A673 (cell line): ENCODE measurements around the gene TMEM54. TPM values are rescaled to one million over a fixed set of nuclear protein-coding genes. Genes with fewer than 3 reads are reported as not detected.

Source experiments
- BruUV-seq: library from RNA; stranded (reverse); fragments of 400-500 nt; replicated peaks from 2 replicates; lab custom pipeline; 2021; lab: Mats Ljungman, UMichigan
- CTCF ChIA-PET: fragments of 300-600 bp; sonication (Branson Sonifier 250); formaldehyde crosslinking; loops from one replicate; lab custom pipeline; 2022; ENCODE audit warnings: antibody characterized with exemption; lab: Charles Lee
- POLR2A ChIA-PET: fragments of 300-600 bp; sonication (Branson Sonifier 250); formaldehyde crosslinking; loops from one replicate; lab custom pipeline; 2022; ENCODE audit warnings: antibody characterized with exemption; ENCODE audit not compliant: low non-redundant PET; lab: Charles Lee
- DNase-seq: peaks from one replicate; pipeline ENCODE4 v3.0.0-alpha.2; 2015; ENCODE audit warnings: low spot score
- H3K27ac ChIP-seq: fragments of 200-600 bp; sonication (generic); 2 replicates; pipeline ENCODE4 v1.5.1; 2016; ENCODE audit warnings: mixed run types, low read depth, mild to moderate bottlenecking, mixed read lengths, antibody characterized with exemption, low read length; ENCODE audit not compliant: poor library complexity, severe bottlenecking
- H3K27me3 ChIP-seq: fragments of 200-600 bp; sonication (generic); replicated peaks from 2 replicates; pipeline ENCODE4 v1.6.1; 2017; ENCODE audit warnings: mixed run types, low read depth, mild to moderate bottlenecking, mixed read lengths, antibody characterized with exemption, low read length; ENCODE audit not compliant: insufficient read depth, poor library complexity
- H3K36me3 ChIP-seq: fragments of 200-600 bp; sonication (generic); 2 replicates; pipeline ENCODE4 v1.6.1; 2016; ENCODE audit warnings: mixed run types, mild to moderate bottlenecking, mixed read lengths, antibody characterized with exemption, low read length; ENCODE audit not compliant: insufficient read depth, poor library complexity, severe bottlenecking
- H3K4me1 ChIP-seq: fragments of 200-600 bp; sonication (generic); 2 replicates; pipeline ENCODE4 v1.6.1; 2017; ENCODE audit warnings: mixed run types, mild to moderate bottlenecking, mixed read lengths, antibody characterized with exemption, low read length; ENCODE audit not compliant: insufficient read depth, poor library complexity, severe bottlenecking
- H3K4me3 ChIP-seq: fragments of 200-600 bp; sonication (generic); 2 replicates; pipeline ENCODE4 v1.5.1; 2016; ENCODE audit warnings: low read depth, mixed run types, mild to moderate bottlenecking, mixed read lengths, low read length; ENCODE audit not compliant: poor library complexity, severe bottlenecking
- H3K9me3 ChIP-seq: fragments of 200-600 bp; sonication (generic); 2 replicates; pipeline ENCODE4 v1.6.1; 2016; ENCODE audit warnings: mixed run types, low read depth, mild to moderate bottlenecking, mixed read lengths, antibody characterized with exemption, low read length; ENCODE audit not compliant: poor library complexity, severe bottlenecking
- EZH2 ChIP-seq: fragments of 200-600 bp; sonication (generic); IDR thresholded peaks from 2 replicates; pipeline ENCODE4 v1.6.1; 2017; ENCODE audit warnings: borderline replicate concordance, low read depth, mild to moderate bottlenecking, mixed read lengths, antibody characterized with exemption, low read length; ENCODE audit not compliant: poor library complexity, severe bottlenecking
- intact Hi-C: fragments of 100-400 bp; cut with micrococcal nuclease; formaldehyde crosslinking; loops from one replicate; pipeline ENCODE4 v1.10.0; 2022; ENCODE audit not compliant: unreplicated experiment
- total RNA-seq: library from RNA; stranded (reverse); gene quantifications from 2 replicates; pipeline ENCODE4 v1.2.3, GENCODE V29; 2021
- TF ChIP-seq, protein P1 (sequence below): fragments of 300-800, 200-600 bp; sonication (generic); conservative IDR thresholded peaks from 2 replicates; pipeline ENCODE4 v1.5.1; 2017; ENCODE audit warnings: low read depth, mild to moderate bottlenecking, antibody characterized with exemption, low read length, moderate library complexity, mixed read lengths

The TMEM54 gene
- total RNA-seq, 1 experiment from 2014 or later: 3.2 TPM

DNA sequence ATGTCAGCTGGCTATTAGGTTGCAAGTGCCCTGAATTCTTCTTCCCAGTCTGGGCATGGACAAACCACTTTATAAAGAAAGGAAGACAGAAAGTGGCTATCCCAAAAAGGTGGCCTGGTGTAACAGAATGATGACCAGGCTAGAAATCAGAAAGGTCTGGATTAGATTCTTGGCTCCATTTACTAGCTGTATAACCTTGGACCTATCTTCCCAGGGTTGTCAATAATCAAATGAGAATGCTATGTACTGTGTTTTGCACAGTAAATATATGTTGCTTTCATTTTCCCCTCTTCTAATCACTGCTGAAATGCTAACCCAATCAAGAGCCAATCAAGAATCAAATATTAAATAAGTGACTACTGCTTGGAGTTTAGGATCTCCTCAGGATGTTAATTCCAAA, 43.0 kb upstream of the TMEM54 start:
- BruUV-seq: no TSS peak
- no peak for DNase-seq
- TF ChIP-seq EZH2: no peak
- TF ChIP-seq, protein P1, sequence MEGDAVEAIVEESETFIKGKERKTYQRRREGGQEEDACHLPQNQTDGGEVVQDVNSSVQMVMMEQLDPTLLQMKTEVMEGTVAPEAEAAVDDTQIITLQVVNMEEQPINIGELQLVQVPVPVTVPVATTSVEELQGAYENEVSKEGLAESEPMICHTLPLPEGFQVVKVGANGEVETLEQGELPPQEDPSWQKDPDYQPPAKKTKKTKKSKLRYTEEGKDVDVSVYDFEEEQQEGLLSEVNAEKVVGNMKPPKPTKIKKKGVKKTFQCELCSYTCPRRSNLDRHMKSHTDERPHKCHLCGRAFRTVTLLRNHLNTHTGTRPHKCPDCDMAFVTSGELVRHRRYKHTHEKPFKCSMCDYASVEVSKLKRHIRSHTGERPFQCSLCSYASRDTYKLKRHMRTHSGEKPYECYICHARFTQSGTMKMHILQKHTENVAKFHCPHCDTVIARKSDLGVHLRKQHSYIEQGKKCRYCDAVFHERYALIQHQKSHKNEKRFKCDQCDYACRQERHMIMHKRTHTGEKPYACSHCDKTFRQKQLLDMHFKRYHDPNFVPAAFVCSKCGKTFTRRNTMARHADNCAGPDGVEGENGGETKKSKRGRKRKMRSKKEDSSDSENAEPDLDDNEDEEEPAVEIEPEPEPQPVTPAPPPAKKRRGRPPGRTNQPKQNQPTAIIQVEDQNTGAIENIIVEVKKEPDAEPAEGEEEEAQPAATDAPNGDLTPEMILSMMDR: no peak
- Histone ChIP-seq H3K9me3 (no peaks in the 10 kb centered on the region), H3K27me3 (no peaks in the 10 kb centered on the region), H3K36me3 (peaks cover 3% of the 10 kb centered on the region), H3K4me3 (no peak overlapping the region), H3K4me1 (peaks cover 4% of the 10 kb centered on the region), H3K27ac (no peak overlapping the region)
- intact Hi-C loops: no loop called here
- ChIA-PET CTCF (no interaction called here), POLR2A (no interaction called here)

DNA sequence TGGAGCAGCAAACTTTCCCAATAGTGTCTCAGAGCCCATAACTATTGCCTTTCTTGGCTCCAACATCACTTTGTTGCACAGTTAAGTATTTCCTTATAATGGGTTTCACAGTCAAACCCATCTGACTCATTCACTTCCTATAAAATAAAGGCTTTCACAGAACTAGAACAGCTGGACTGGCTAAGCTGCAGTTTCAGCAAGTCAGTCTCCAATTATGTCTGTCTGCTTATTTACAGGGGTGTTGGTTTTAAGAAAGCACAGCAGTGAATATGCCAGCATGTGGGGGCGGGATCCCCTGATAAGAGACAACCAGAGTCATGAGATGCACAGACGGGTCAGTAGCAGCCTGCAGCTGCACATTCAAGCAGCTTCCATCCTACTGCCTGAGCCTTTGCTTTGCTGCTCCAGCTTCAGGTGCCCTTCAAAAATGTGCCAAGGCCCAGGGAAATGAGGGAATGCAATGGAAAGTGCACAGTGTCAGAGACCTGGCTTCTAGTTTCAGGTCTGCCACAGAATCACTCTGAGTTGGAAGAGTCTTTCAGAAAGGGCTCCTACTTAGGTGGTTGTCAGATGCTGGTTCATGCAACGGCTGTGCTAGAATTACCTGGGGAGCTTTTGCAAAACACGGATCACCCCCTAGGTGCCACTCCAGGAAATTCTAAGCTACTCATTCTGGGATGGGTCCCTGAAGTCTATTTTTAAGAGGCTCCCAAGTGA, 38.6 kb upstream of the TMEM54 start:
- Histone ChIP-seq H3K9me3 (no peaks in the 10 kb centered on the region), H3K4me3 (no peak overlapping the region), H3K27me3 (no peaks in the 10 kb centered on the region), H3K36me3 (peaks cover 8% of the 10 kb centered on the region), H3K4me1 (peaks cover 4% of the 10 kb centered on the region), H3K27ac (no peak overlapping the region)
- intact Hi-C loops: no loop called here
- no TSS peak for BruUV-seq
- peak; percentile 81 for DNase-seq
- TF ChIP-seq, protein P1: no peak
- no peak for TF ChIP-seq EZH2
- ChIA-PET CTCF (no interaction called here), POLR2A (no interaction called here)

DNA sequence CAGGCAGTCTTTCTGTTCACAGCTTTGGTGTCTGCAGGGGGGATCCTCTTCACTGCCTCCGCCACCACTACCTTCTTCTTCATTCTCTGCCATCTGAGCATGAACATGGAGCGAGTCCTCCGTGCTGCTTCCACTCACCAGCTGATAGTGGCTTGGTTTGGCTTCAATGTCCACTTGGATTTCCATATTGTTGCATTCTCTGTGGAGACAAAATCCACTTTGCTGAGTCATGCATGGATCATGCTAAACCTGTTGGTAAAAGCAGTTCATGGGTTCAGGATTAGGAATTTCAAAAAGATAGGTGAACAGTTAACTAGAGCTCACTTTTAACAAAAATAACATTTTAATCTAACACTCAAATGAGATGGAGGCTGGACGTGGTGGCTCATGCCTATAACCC, 35.9 kb upstream of the TMEM54 start:
- POLR2A ChIA-PET: no interaction called here
- Histone ChIP-seq H3K27me3 (no peaks in the 10 kb centered on the region), H3K36me3 (peaks cover 8% of the 10 kb centered on the region), H3K9me3 (no peaks in the 10 kb centered on the region), H3K4me1 (peaks cover 4% of the 10 kb centered on the region), H3K4me3 (no peak overlapping the region), H3K27ac (no peak overlapping the region)
- CTCF ChIA-PET: no interaction called here
- intact Hi-C loops: no loop called here
- DNase-seq: no peak
- no peak for TF ChIP-seq EZH2
- TF ChIP-seq, protein P1: no peak
- no TSS peak for BruUV-seq
